H1 (cell line): ENCODE measurements around the gene CORO2B. TPM values are rescaled to one million over a fixed set of nuclear protein-coding genes. Genes with fewer than 3 reads are reported as not detected.

ENCODE experiments used
- SIRT6 ChIP-seq: IDR thresholded peaks from one replicate; pipeline ENCODE4 v1.7.1; 2012; ENCODE audit warnings: low read length, inconsistent platforms
- TAF7 ChIP-seq: optimal IDR thresholded peaks from 2 replicates; pipeline ENCODE3; 2011; ENCODE audit warnings: low read depth, mild to moderate bottlenecking, inconsistent platforms, low read length, moderate library complexity, borderline replicate concordance
- polyA plus RNA-seq, 7 experiments: library from polyadenylated mRNA; depleted of rRNA in 3 of 7; stranded (reverse) in 5 of 7; unstranded in 2 of 7; fragments of >200 nt in 5 of 7; fragments of 200-250 nt in 2 of 7; gene quantifications; 1 replicate in 5 of 7; 2 replicates in 1 of 7; 4 replicates in 1 of 7; pipeline versions ENCODE4 v1.2.1 to v1.2.3, GENCODE V29; 2011 to 2013; ENCODE audit warnings: missing spikeins in 2 of 7, mixed read lengths in 2 of 7
- total RNA-seq: library from RNA; stranded (reverse); fragmentation: NEBNext Ultra II Directional; extraction: Animal tissue kit (Norgen Biotek cat#: 25700); gene quantifications from 2 replicates; pipeline ENCODE4 v1.2.1, GENCODE V29; 2021

Gene CORO2B
- total and polyA plus RNA-seq, 2 of the 8 experiments (the other 6 are each of a cell fraction or from before 2014, with no cell fraction given): 3.4 to 6.7 TPM

DNA sequence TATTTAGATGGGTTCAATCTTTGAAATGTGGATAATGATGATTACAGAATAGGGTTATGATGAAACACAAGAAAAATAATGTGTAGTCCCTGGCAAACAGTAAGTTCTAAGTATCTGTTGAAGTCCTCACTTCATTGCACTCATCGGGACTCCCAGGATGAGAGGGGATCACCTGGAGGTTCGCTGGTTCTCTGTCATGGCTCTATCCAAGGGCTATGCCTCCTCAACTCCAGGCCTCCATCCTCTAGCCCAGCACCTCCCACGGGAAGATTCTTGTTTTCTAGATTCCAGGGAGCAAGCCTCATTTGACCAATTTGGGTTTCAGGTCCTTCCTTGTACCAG, 196.4 kb downstream of the CORO2B start (continued):
- TF ChIP-seq SIRT6: no peak
- TF ChIP-seq TAF7: no peak
- TF ChIP-seq, all 59 proteins: peak for 0
